ENCODE measurements around the gene TNFRSF14.
"Not testable (repeated sequence)": the region's sequence is repeated elsewhere in the genome, so short reads cannot be mapped to it uniquely, and the experiment has no call there.

GRCh38 chr1:2550309-2550861 lies 5.8 kb upstream of the TNFRSF14 start:
- TF ChIP-seq ZBTB10 (CRISPR knock-in tag; IDR thresholded peaks at IDR 0.05; ENCODE audit: borderline replicate concordance); POLR2A (IDR thresholded peaks at IDR 0.05; ENCODE audit: insufficient read depth in 1 of 2, low read depth in 2 of 2, low read length in 2 of 2); CREB1 (IDR thresholded peaks at IDR 0.05); CREB1 (CRISPR knock-in tag; IDR thresholded peaks at IDR 0.05); RBM39 (IDR thresholded peaks at IDR 0.05; ENCODE audit: low read depth, low read length, poor library complexity, severe bottlenecking); ZNF564 (CRISPR knock-in tag; IDR thresholded peaks at IDR 0.05); SIN3B (IDR thresholded peaks at IDR 0.05; ENCODE audit: low read length); PREB (CRISPR knock-in tag; IDR thresholded peaks at IDR 0.05); NAIF1 (CRISPR knock-in tag; IDR thresholded peaks at IDR 0.05; ENCODE audit: borderline replicate concordance); ZNF34 (CRISPR knock-in tag; IDR thresholded peaks at IDR 0.05; ENCODE audit: borderline replicate concordance): not testable (repeated sequence)

All from HepG2 (cell line).